Measurements from ENCODE around the gene SBF2. TPM values are rescaled to one million over a fixed set of nuclear protein-coding genes. Genes with fewer than 3 reads are reported as not detected.

The SBF2 gene
- total and polyA plus RNA-seq, 9 of the 15 experiments (the other 6 are each of a cell fraction or from before 2014, with no cell fraction given): 0.80 to 9.5 (median 5.0) TPM

DNA sequence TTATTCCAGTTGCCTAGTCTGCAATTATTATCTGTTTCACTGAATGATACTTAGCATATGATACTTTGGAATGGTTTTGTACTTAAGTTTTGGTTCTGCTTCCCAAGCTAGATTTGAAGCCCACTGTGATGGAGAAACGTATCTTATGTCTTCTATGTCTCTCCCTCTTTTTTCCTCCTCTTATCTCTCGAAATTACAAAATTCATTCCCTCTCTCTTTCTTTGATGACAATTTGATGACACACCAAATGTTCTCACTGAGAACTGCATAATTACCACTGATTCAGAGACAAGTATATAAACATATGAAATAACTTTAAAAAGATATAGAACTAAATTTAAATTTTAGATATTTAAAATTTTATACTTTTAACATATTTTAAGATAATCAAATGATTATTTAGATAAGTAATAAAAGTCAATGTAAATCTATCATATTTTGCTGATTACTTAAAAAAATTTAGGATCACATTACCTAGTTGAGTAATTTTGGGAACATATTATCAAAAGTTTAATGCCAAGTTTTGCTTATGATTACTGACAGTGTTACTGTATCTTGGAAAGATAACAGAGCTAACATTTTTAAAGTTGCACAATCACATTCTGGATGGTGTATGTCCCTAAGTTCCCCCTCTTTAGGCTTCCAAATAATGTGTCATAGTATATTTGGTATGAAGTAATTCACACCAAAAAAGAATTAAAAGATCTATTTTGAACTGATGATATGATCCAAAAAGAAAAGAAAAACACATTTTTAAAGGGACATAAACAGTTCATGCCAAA, 255.3 kb downstream of the SBF2 start:
- Histone ChIP-seq H3K9me1 (ENCODE audit: control insufficient read depth, insufficient read depth, low read length) (no peaks in the 10 kb centered on the region), H3K9me3 (replicated peaks; ENCODE audit: control insufficient read depth, insufficient read depth, low read depth, low read length) (no peaks in the 10 kb centered on the region), H3K27ac (ENCODE audit: extremely low read depth, low read depth, low read length) (no peak overlapping the region), H3K79me2 (ENCODE audit: control insufficient read depth, insufficient read depth, low read length) (no peaks in the 10 kb centered on the region), H2AFZ (ENCODE audit: low read depth, low read length) (no peak overlapping the region), H3K27me3 (ENCODE audit: control insufficient read depth in 2 of 2, insufficient read depth in 2 of 2, low read length in 2 of 2) (no peaks in the 10 kb centered on the region), H3K4me2 (ENCODE audit: insufficient read depth, low read length) (no peak overlapping the region), H3K4me3 (no peak overlapping the region), H3K4me1 (replicated peaks in 1 of 2; ENCODE audit: control insufficient read depth in 2 of 2, insufficient read depth in 2 of 2, low read length in 2 of 2) (no peaks in the 10 kb centered on the region), H3K9ac (ENCODE audit: insufficient read depth in 1 of 2, low read depth in 2 of 2, low read length in 2 of 2) (no peak overlapping the region), H4K20me1 (replicated peaks; ENCODE audit: control insufficient read depth, insufficient read depth, low read length) (no peaks in the 10 kb centered on the region), H3K36me3 (ENCODE audit: control insufficient read depth, insufficient read depth, low read length) (no peaks in the 10 kb centered on the region)
- DNase-seq (ENCODE audit: extremely low read depth in 1 of 4, low spot score in 3 of 4): no peak
- TF ChIP-seq E4F1 (CRISPR knock-in tag; IDR thresholded peaks at IDR 0.05; ENCODE audit: borderline replicate concordance): no peak
- peak; percentile 69 for TF ChIP-seq CEBPB (tag; IDR thresholded peaks at IDR 0.05)
- no peak for TF ChIP-seq CEBPG (CRISPR knock-in tag; IDR thresholded peaks at IDR 0.05)
- peak; percentile 30 to 72; a peak in 2 of 4 replicates for TF ChIP-seq CEBPG (tag; conservative IDR thresholded peaks at IDR 0.05 in 1 of 2, IDR thresholded peaks at IDR 0.05 in 1 of 2)
- TF ChIP-seq ZNF316 (IDR thresholded peaks at IDR 0.05): peak; percentile 56
- peak; percentile 45; the same call in 1 of the 2 replicates for TF ChIP-seq C11orf30 (IDR thresholded peaks at IDR 0.05; ENCODE audit: low read depth)
- WGBS (ENCODE audit: insufficient coverage, low coverage, missing lambda C conversion rate): 0% methylated on average over 2 of the region's 2 CpGs
- BruUV-seq (replicated peaks): no TSS peak
- CTCF ChIA-PET (ENCODE audit: low intra/inter-chr PET ratio): no interaction called here
- FAIRE-seq: no peak
- in situ Hi-C loops (cut with MboI) (no loop called here), intact Hi-C loops (cut with micrococcal nuclease) (no loop called here)
- POLR2A ChIA-PET: no interaction called here
- no peak for ATAC-seq
